DND-41 (cell line): Measurements from ENCODE around the gene ONECUT3.

Experiments
- CTCF ChIP-seq: IDR thresholded peaks from 2 replicates; pipeline ENCODE4 v1.5.1; 2012; ENCODE audit warnings: borderline replicate concordance, low read length, moderate library complexity, mild to moderate bottlenecking; ENCODE audit not compliant: poor library complexity, severe bottlenecking; ENCODE audit errors: extremely low read depth
- EZH2 ChIP-seq: IDR thresholded peaks from 3 replicates; pipeline ENCODE4 v1.6.1; 2012; ENCODE audit warnings: borderline replicate concordance, low read depth, mild to moderate bottlenecking, moderate library complexity, low read length, inconsistent platforms; ENCODE audit not compliant: severe bottlenecking

- TF ChIP-seq CTCF (no peak), EZH2 (no peak)
Measured at GRCh38 chr19:1780272-1780958, 27.1 kb downstream of the ONECUT3 start.
